GM18520 (cell line): ENCODE measurements around the gene CPA5.
"Not testable (repeated sequence)": the region's sequence is repeated elsewhere in the genome, so short reads cannot be mapped to it uniquely, and the experiment has no call there.

ENCODE experiments used
- ATAC-seq: cut with Tn5 transposase; IDR thresholded peaks from one replicate; pipeline ENCODE4 v1.9.1; 2021; ENCODE audit not compliant: unreplicated experiment

CPA5 gene

GRCh38 chr7:130344271-130344866 is at the start of gene CPA5:
CPA5 (plus strand) TSS chr7:130344816; CDS start chr7:130346486, 1,670 bp downstream.
- no peak for ATAC-seq

GRCh38 chr7:130296221-130296951 is 48.2 kb upstream of the CPA5 start:
- ATAC-seq: no peak

- ATAC-seq: no peak
Measured at GRCh38 chr7:130297628-130298543, 46.7 kb upstream of the CPA5 start.

- no peak for ATAC-seq
Measured at GRCh38 chr7:130298544-130299326, 45.9 kb upstream of the CPA5 start.

- no peak for ATAC-seq
Measured at GRCh38 chr7:130299866-130300265, 44.8 kb upstream of the CPA5 start.

- no peak for ATAC-seq
Measured at GRCh38 chr7:130301501-130302020, 43.1 kb upstream of the CPA5 start.

GRCh38 chr7:130302649-130303048 is 42.0 kb upstream of the CPA5 start:
- ATAC-seq: no peak

- no peak for ATAC-seq
Measured at GRCh38 chr7:130303127-130303526, 41.5 kb upstream of the CPA5 start.

GRCh38 chr7:130303551-130303950 is 41.1 kb upstream of the CPA5 start:
- ATAC-seq: no peak

- no peak for ATAC-seq
Measured at GRCh38 chr7:130303982-130304381, 40.6 kb upstream of the CPA5 start.

- ATAC-seq: no peak
Measured at GRCh38 chr7:130304878-130305277, 39.7 kb upstream of the CPA5 start.

GRCh38 chr7:130305433-130306042 is 39.1 kb upstream of the CPA5 start:
- no peak for ATAC-seq

- ATAC-seq: no peak
Measured at GRCh38 chr7:130309986-130310385, 34.6 kb upstream of the CPA5 start.

- no peak for ATAC-seq
Measured at GRCh38 chr7:130314305-130314704, 30.3 kb upstream of the CPA5 start.

- ATAC-seq: no peak
Measured at GRCh38 chr7:130319541-130319940, 25.1 kb upstream of the CPA5 start.

- ATAC-seq: not testable (repeated sequence)
Measured at GRCh38 chr7:130321542-130322229, 22.9 kb upstream of the CPA5 start.

- no peak for ATAC-seq
Measured at GRCh38 chr7:130322615-130323014, 22.0 kb upstream of the CPA5 start.

GRCh38 chr7:130324306-130324943 is 20.2 kb upstream of the CPA5 start:
- no peak for ATAC-seq

- ATAC-seq: no peak
Measured at GRCh38 chr7:130329681-130330080, 14.9 kb upstream of the CPA5 start.
